SK-N-SH (cell line): Measurements from ENCODE around the gene RPP30. TPM values are rescaled to one million over a fixed set of nuclear protein-coding genes. Genes with fewer than 3 reads are reported as not detected.

Experiments used
- CTCF ChIA-PET: fragments of 300-600, 350-600 bp; formaldehyde crosslinking; extraction: SDS; loops from one replicate; lab custom pipeline; 2021; lab: Yijun Ruan, JAX
- POLR2A ChIA-PET: fragments of 350-600 bp; sonication (Branson Sonifier 250); formaldehyde crosslinking; extraction: SDS; loops from one replicate; lab custom pipeline; 2020; ENCODE audit warnings: antibody characterized with exemption, inconsistent platforms; lab: Yijun Ruan, JAX
- DNase-seq: peaks from one replicate; pipeline ENCODE4 v3.0.0; 2012
- H2AFZ ChIP-seq: fragments of 200-600 bp; sonication (generic); 2 replicates; pipeline ENCODE4 v1.8.1; 2016; ENCODE audit warnings: antibody characterized with exemption, mild to moderate bottlenecking, low read depth
- H3F3A ChIP-seq: fragments of 200-600 bp; sonication (generic); replicated peaks from 2 replicates; pipeline ENCODE3; 2016; ENCODE audit warnings: antibody characterized with exemption, mild to moderate bottlenecking; ENCODE audit not compliant: insufficient read depth
- H3K27ac ChIP-seq, 2 experiments: fragments of 200-500 bp in 1 of 2; fragments of 200-600 bp in 1 of 2; sonication (Bioruptor generic) in 1 of 2; sonication (generic), shearing (Covaris generic) in 1 of 2; 2 replicates each; pipeline versions ENCODE4 v1.5.1 to v1.6.1; 2014 to 2016; ENCODE audit warnings: low read depth in 2 of 2, inconsistent platforms in 1 of 2, low read length in 1 of 2, mild to moderate bottlenecking in 1 of 2, mixed read lengths in 1 of 2
- H3K27me3 ChIP-seq: fragments of 200-600 bp; sonication (generic), shearing (Covaris generic); 2 replicates; pipeline ENCODE4 v1.6.1; 2016; ENCODE audit warnings: mixed run types; ENCODE audit not compliant: insufficient read depth
- H3K36me3 ChIP-seq, 2 experiments: fragments of 200-500 bp in 1 of 2; fragments of 200-600 bp in 1 of 2; sonication (Bioruptor generic) in 1 of 2; sonication (generic) in 1 of 2; replicated peaks in 1 of 2; 2 replicates each; pipeline versions ENCODE3 to v1.5.1; 2014 to 2016; ENCODE audit warnings: low read length in 1 of 2, mild to moderate bottlenecking in 1 of 2; ENCODE audit not compliant: insufficient read depth in 2 of 2, control insufficient read depth in 1 of 2
- H3K4me1 ChIP-seq, 2 experiments: fragments of 200-500 bp in 1 of 2; fragments of 200-600 bp in 1 of 2; sonication (Bioruptor generic) in 1 of 2; sonication (generic), shearing (Covaris generic) in 1 of 2; 2 replicates each; pipeline versions ENCODE4 v1.5.1 to v1.6.1; 2014 to 2016; ENCODE audit warnings: low read depth in 1 of 2, low read length in 1 of 2, mixed run types in 1 of 2; ENCODE audit not compliant: insufficient read depth in 2 of 2, control insufficient read depth in 1 of 2
- H3K4me2 ChIP-seq: fragments of 200-600 bp; sonication (generic), shearing (Covaris generic); 2 replicates; pipeline ENCODE4 v1.6.1; 2017; ENCODE audit warnings: mixed run types
- H3K4me3 ChIP-seq, 2 experiments: fragments of 200-500 bp in 1 of 2; fragments of 200-600 bp in 1 of 2; sonication (Bioruptor generic) in 1 of 2; sonication (generic), shearing (Covaris generic) in 1 of 2; 2 replicates each; pipeline versions ENCODE4 v1.5.1 to v1.8.1; 2014 to 2016; ENCODE audit warnings: low read depth in 2 of 2, inconsistent platforms in 1 of 2, low read length in 1 of 2, mild to moderate bottlenecking in 1 of 2, mixed read lengths in 1 of 2, moderate library complexity in 1 of 2
- H3K79me2 ChIP-seq: fragments of 200-600 bp; sonication (generic); 2 replicates; pipeline ENCODE4 v1.8.1; 2017; ENCODE audit warnings: mild to moderate bottlenecking; ENCODE audit not compliant: insufficient read depth
- H3K9ac ChIP-seq: fragments of 200-600 bp; sonication (generic); 2 replicates; pipeline ENCODE4 v1.6.1; 2017; ENCODE audit warnings: mixed run types
- H3K9me2 ChIP-seq: fragments of 200-600 bp; sonication (generic); 2 replicates; pipeline ENCODE4 v1.6.1; 2017; ENCODE audit warnings: mixed run types
- H3K9me3 ChIP-seq: fragments of 200-600 bp; sonication (generic); 2 replicates; pipeline ENCODE4 v1.6.1; 2017; ENCODE audit warnings: mixed run types, mild to moderate bottlenecking, moderate library complexity
- H4K20me1 ChIP-seq: fragments of 200-600 bp; sonication (generic); 2 replicates; pipeline ENCODE4 v1.6.1; 2017; ENCODE audit warnings: mild to moderate bottlenecking, mixed run types; ENCODE audit not compliant: insufficient read depth
- CHD2 ChIP-seq: fragments of 150-350 bp; IDR thresholded peaks from 2 replicates; pipeline ENCODE4 v1.6.1; 2018; ENCODE audit warnings: low read length; ENCODE audit not compliant: partially characterized antibody
- EP300 ChIP-seq, 2 experiments: IDR thresholded peaks; 2 replicates each; pipeline versions ENCODE4 v1.4.0 to v1.6.1; 2012; ENCODE audit warnings: borderline replicate concordance in 1 of 2, low read depth in 1 of 2, low read length in 1 of 2
- FOSL2 ChIP-seq: IDR thresholded peaks from 2 replicates; pipeline ENCODE4 v1.4.0; 2012; ENCODE audit warnings: low read depth, mild to moderate bottlenecking, moderate library complexity, borderline replicate concordance
- FOXM1 ChIP-seq: IDR thresholded peaks from 2 replicates; pipeline ENCODE4 v1.4.0; 2012; ENCODE audit warnings: low read depth, mild to moderate bottlenecking
- GABPA ChIP-seq: IDR thresholded peaks from 2 replicates; pipeline ENCODE4 v1.4.0; 2012; ENCODE audit warnings: low read depth, mild to moderate bottlenecking
- JUND ChIP-seq: IDR thresholded peaks from 2 replicates; pipeline ENCODE4 v1.4.0; 2012
- NRF1 ChIP-seq: IDR thresholded peaks from 2 replicates; pipeline ENCODE4 v1.6.1; 2012; ENCODE audit warnings: low read depth, mild to moderate bottlenecking, low read length
- RCOR1 ChIP-seq: fragments of 150-350 bp; IDR thresholded peaks from 2 replicates; pipeline ENCODE4 v1.6.1; 2017; ENCODE audit warnings: antibody characterized with exemption, low read length
- SIN3A ChIP-seq: IDR thresholded peaks from 2 replicates; pipeline ENCODE4 v1.6.1; 2012; ENCODE audit warnings: low read depth, mild to moderate bottlenecking, low read length, moderate library complexity, borderline replicate concordance
- TAF1 ChIP-seq: IDR thresholded peaks from 2 replicates; pipeline ENCODE4 v1.6.1; 2012; ENCODE audit warnings: low read depth, mild to moderate bottlenecking, low read length, moderate library complexity, borderline replicate concordance
- TCF12 ChIP-seq: IDR thresholded peaks from 2 replicates; pipeline ENCODE4 v1.4.0; 2012
- TEAD4 ChIP-seq: IDR thresholded peaks from 2 replicates; pipeline ENCODE4 v1.4.0; 2012; ENCODE audit warnings: mild to moderate bottlenecking, borderline replicate concordance; ENCODE audit not compliant: insufficient read depth
- YY1 ChIP-seq: IDR thresholded peaks from 2 replicates; pipeline ENCODE4 v1.4.0; 2012; ENCODE audit warnings: low read depth, mild to moderate bottlenecking
- WGBS: methylation state at CpG from one replicate; pipeline ENCODE4 v1.1.6; 2017; ENCODE audit warnings: low lambda C conversion rate; 5-methylcytosine and 5-hydroxymethylcytosine counted together
- polyA plus RNA-seq, 3 experiments: library from polyadenylated mRNA; depleted of rRNA; stranded (reverse); fragments of >200 nt; gene quantifications; 2 replicates each; pipeline ENCODE4 v1.2.3, GENCODE V29; 2012
- TF ChIP-seq, protein P1 (sequence below): fragments of 150-350 bp; IDR thresholded peaks from 2 replicates; pipeline ENCODE4 v1.6.1; 2016; ENCODE audit warnings: mild to moderate bottlenecking, low read depth, low read length
- TF ChIP-seq, protein P2 (sequence below): IDR thresholded peaks from 2 replicates; pipeline ENCODE4 v1.4.0; 2012; ENCODE audit warnings: low read depth, borderline replicate concordance
- TF ChIP-seq, protein P3 (sequence below): fragments of 200-600 bp; sonication (generic); IDR thresholded peaks from 2 replicates; pipeline ENCODE4 v1.6.1; 2017; ENCODE audit warnings: antibody characterized with exemption, mild to moderate bottlenecking, moderate library complexity
- TF ChIP-seq, protein P4 (sequence below): IDR thresholded peaks from 2 replicates; pipeline ENCODE4 v1.4.0; 2012; ENCODE audit warnings: low read depth, borderline replicate concordance
- TF ChIP-seq, protein P5 (sequence below): IDR thresholded peaks from 2 replicates; pipeline ENCODE4; 2012

The RPP30 gene
- polyA plus RNA-seq, 1 of the 3 experiments (the other 2 are of a cell fraction) = 16.7 TPM

DNA sequence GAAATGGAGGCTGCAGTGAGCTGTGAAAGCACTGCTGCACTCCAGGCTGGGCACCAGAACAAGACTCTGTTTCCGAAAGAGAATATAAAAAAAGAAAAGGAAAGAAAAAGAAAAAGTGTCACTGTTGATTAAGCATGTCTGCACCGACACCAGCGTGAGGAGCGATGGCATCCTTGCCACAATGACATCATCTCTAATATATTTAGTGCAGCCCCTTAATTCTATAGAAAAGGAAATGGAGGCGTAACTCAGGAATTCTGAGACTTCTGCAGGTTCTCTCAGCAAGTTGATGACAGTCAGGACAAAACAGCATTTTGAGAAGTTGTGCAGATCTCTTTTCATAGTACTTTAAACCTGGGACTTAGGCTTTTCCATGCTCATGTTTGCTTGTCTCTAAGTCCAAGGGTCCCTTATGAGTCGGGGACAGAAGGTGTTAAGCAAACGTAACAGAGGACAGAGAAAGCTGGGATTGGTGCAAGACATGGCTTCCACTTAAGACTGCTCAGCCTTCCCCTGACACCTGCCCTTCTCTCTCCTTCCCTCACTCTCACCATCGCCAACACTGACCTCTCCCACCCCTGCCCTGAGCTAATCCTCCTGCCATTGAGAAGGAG, 66.0 kb downstream of the RPP30 start:
- DNase-seq = no peak
- Histone ChIP-seq H3K4me2 (0 out of 2 replicates have a peak overlapping the region, but pooled peaks have one; percentile 2), H3K27me3 (no peaks in the 10 kb centered on the region), H3K9me2 (no peaks in the 10 kb centered on the region), H3K79me2 (no peaks in the 10 kb centered on the region), H3F3A (peaks cover 14% of the 10 kb centered on the region), H4K20me1 (no peaks in the 10 kb centered on the region), H3K4me3 (no peak overlapping the region), H3K4me1 (peaks cover 0 to 24% of the 10 kb centered on the region in 2 experiments; a peak in 1 of 4 replicates), H3K9me3 (no peaks in the 10 kb centered on the region), H2AFZ (peak overlapping the region; percentile 49; the same call in 1 of the 2 replicates), H3K27ac (peak overlapping the region; percentile 9 to 23; a peak in 2 of 4 replicates), H3K9ac (no peak overlapping the region), H3K36me3 (no peaks in the 10 kb centered on the region)
- WGBS = 47% methylated on average over 8 of the region's 8 CpGs
- ChIA-PET CTCF (interaction anchor here (1.3 to 1.5 kb wide), 2 partner anchors 18 to 26 kb away, joined by 3 to 6 read pairs; no protein-coding TSS in a partner anchor), POLR2A (no interaction called here)
- TF ChIP-seq, protein P1, sequence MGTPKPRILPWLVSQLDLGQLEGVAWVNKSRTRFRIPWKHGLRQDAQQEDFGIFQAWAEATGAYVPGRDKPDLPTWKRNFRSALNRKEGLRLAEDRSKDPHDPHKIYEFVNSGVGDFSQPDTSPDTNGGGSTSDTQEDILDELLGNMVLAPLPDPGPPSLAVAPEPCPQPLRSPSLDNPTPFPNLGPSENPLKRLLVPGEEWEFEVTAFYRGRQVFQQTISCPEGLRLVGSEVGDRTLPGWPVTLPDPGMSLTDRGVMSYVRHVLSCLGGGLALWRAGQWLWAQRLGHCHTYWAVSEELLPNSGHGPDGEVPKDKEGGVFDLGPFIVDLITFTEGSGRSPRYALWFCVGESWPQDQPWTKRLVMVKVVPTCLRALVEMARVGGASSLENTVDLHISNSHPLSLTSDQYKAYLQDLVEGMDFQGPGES = no peak
- TF ChIP-seq, protein P2, sequence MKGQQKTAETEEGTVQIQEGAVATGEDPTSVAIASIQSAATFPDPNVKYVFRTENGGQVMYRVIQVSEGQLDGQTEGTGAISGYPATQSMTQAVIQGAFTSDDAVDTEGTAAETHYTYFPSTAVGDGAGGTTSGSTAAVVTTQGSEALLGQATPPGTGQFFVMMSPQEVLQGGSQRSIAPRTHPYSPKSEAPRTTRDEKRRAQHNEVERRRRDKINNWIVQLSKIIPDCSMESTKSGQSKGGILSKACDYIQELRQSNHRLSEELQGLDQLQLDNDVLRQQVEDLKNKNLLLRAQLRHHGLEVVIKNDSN = no peak
- TF ChIP-seq RCOR1 (no peak), GABPA (no peak), EP300 (IDR thresholded peaks at IDR 0.05; ENCODE audit: borderline replicate concordance in 1 of 2, low read depth in 1 of 2, low read length in 1 of 2) (peak in 1 of 2 experiments; percentile 77; a peak in 2 of 4 replicates), TEAD4 (0 out of 2 replicates have a peak, but pooled peaks have one; percentile 55), FOSL2 (0 out of 2 replicates have a peak, but pooled peaks have one; percentile 16), JUND (peak; percentile 74), TAF1 (no peak), TCF12 (peak; percentile 89), YY1 (peak; percentile 32; the same call in 1 of the 2 replicates), SIN3A (no peak), CHD2 (no peak), FOXM1 (no peak), NRF1 (no peak)
- TF ChIP-seq, protein P3, sequence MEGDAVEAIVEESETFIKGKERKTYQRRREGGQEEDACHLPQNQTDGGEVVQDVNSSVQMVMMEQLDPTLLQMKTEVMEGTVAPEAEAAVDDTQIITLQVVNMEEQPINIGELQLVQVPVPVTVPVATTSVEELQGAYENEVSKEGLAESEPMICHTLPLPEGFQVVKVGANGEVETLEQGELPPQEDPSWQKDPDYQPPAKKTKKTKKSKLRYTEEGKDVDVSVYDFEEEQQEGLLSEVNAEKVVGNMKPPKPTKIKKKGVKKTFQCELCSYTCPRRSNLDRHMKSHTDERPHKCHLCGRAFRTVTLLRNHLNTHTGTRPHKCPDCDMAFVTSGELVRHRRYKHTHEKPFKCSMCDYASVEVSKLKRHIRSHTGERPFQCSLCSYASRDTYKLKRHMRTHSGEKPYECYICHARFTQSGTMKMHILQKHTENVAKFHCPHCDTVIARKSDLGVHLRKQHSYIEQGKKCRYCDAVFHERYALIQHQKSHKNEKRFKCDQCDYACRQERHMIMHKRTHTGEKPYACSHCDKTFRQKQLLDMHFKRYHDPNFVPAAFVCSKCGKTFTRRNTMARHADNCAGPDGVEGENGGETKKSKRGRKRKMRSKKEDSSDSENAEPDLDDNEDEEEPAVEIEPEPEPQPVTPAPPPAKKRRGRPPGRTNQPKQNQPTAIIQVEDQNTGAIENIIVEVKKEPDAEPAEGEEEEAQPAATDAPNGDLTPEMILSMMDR = no peak
- TF ChIP-seq, protein P4, sequence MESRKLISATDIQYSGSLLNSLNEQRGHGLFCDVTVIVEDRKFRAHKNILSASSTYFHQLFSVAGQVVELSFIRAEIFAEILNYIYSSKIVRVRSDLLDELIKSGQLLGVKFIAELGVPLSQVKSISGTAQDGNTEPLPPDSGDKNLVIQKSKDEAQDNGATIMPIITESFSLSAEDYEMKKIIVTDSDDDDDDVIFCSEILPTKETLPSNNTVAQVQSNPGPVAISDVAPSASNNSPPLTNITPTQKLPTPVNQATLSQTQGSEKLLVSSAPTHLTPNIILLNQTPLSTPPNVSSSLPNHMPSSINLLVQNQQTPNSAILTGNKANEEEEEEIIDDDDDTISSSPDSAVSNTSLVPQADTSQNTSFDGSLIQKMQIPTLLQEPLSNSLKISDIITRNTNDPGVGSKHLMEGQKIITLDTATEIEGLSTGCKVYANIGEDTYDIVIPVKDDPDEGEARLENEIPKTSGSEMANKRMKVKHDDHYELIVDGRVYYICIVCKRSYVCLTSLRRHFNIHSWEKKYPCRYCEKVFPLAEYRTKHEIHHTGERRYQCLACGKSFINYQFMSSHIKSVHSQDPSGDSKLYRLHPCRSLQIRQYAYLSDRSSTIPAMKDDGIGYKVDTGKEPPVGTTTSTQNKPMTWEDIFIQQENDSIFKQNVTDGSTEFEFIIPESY = no peak
- TF ChIP-seq, protein P5, sequence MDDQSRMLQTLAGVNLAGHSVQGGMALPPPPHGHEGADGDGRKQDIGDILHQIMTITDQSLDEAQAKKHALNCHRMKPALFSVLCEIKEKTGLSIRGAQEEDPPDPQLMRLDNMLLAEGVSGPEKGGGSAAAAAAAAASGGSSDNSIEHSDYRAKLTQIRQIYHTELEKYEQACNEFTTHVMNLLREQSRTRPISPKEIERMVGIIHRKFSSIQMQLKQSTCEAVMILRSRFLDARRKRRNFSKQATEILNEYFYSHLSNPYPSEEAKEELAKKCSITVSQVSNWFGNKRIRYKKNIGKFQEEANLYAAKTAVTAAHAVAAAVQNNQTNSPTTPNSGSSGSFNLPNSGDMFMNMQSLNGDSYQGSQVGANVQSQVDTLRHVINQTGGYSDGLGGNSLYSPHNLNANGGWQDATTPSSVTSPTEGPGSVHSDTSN = peak; percentile 94
